Gastroesophageal sphincter (tissue), 3 donors: ENCODE measurements around the gene HEPHL1.

Source experiments
- CTCF ChIP-seq, 4 experiments: fragments of 200-600 bp in 2 of 4; fragments of 450-650 bp in 2 of 4; sonication (generic) in 1 of 4; IDR thresholded peaks; one replicate each; pipeline ENCODE4 v1.5.1; 2017 to 2019; ENCODE audit warnings: antibody characterized with exemption in 4 of 4, mild to moderate bottlenecking in 2 of 4, moderate library complexity in 2 of 4
- EP300 ChIP-seq: sonication (generic); formaldehyde crosslinking; IDR thresholded peaks from one replicate; pipeline ENCODE4 v1.6.1; 2017; ENCODE audit warnings: antibody characterized with exemption, mild to moderate bottlenecking
- POLR2A ChIP-seq, 2 donors: fragments of 450-650 bp; IDR thresholded peaks; one replicate each; pipeline ENCODE4 v1.6.1; 2017; ENCODE audit warnings: antibody characterized with exemption in 2 of 2, mild to moderate bottlenecking in 2 of 2, moderate library complexity in 1 of 2
- POLR2AphosphoS5 ChIP-seq: sonication (generic); formaldehyde crosslinking; IDR thresholded peaks from one replicate; pipeline ENCODE4 v1.6.1; 2017; ENCODE audit warnings: antibody characterized with exemption

DNA sequence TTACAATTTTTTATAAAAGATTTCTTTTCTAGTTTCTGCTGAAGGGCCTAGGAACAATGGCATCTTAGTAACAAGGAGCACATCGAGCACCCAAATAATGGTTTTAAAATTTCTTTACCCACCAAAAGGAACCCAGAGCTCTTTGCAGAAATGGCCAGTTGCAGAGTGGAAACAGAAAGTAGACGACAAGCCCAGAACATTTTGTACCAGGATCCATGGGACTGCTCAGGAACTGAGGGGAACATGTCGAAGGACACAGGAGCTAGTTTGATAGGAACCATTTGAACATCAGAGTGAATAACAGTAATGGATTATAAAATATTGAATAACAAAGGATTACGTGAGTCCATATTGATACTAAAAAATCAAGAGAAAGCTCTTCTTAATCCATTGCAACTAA, 124.8 kb downstream of the HEPHL1 start:
- peak; percentile 10 for TF ChIP-seq POLR2AphosphoS5
- no peak for TF ChIP-seq CTCF (IDR thresholded peaks at IDR 0.05)
- TF ChIP-seq POLR2A (IDR thresholded peaks at IDR 0.05) = no peak
- TF ChIP-seq EP300 = no peak
